Ureter (tissue), 1 donor: Measurements from ENCODE around the gene NFX1. TPM values are rescaled to one million over a fixed set of nuclear protein-coding genes. Genes with fewer than 3 reads are reported as not detected.

Source experiments
- DNase-seq: peaks from one replicate; pipeline ENCODE4 v3.0.0-alpha.2; 2020; ENCODE audit warnings: low spot score
- total RNA-seq: library from RNA; stranded (reverse); gene quantifications from one replicate; pipeline ENCODE4 v1.2.4, GENCODE V29; 2023
- donor health status: DM: yes; HTN: yes; CAD: no.

Gene NFX1
- total RNA-seq, 1 donor from 2014 or later: 50.9 TPM

DNA sequence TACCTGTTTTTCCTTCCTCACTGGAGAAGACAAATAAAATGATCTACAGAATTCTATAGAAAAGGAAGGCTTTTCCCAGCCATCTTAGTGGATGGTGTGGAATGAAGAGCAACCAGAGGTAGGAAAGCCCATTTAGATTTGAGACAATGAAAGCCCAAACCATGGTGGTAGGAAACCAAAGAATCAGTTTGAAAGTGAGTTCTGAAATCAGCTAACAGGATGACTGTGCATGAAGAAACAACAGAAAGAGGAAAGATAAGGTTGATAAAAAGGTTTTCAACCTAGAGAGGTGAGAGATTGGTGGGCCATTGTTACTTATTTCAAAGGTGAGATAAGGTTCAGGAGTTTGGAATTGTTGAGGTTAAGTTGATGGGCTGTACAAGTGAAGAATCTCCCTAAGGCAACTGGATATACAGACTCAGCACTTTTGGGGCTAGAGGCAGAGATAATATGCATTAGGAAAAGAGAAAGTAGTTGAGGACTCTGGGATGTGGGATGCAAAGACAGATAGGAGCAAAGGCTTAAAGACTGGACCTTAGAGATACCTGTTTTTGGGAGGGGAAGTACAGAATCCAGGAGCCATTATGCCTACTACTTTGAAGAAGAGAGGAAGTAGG lies 23.1 kb upstream of the NFX1 start:
- no peak for DNase-seq

DNA sequence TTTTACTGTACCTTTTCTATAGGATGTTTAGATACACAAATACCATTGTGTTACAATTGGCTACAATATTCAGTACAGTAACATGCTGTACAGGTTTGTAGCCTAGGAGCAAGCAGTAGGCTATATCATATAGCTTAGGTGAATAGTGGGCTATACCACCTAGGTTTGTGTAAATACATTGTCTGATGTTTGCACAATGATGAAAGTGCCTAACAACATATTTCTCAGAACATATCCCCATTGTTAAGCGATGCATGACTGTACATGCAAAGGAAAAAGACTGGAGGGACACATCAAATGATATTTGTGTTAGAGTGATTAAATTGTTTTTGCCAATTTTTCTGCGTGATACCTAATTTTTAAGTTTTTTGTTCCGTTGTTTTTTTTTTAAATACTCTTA lies 20.2 kb upstream of the NFX1 start:
- DNase-seq: no peak

DNA sequence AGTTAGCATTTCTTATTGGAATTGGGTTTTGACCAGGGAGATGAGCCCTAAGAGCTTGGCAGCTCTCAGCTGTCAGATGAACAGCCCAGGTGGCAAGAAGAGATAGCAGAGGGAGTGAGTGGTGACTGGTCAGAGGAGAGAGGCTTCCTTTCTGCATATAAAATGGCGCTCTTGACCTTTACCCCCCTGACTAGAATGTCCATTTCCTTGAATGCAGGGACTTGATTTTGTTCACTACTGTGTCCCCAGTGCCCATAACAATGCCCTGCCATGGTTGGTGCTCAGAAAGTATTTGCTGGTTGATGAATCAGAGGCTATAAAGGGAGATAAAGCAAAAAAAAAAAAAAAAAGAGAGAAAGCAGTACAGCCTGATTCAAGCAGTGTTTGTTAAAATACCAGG lies 18.3 kb upstream of the NFX1 start:
- no peak for DNase-seq

DNA sequence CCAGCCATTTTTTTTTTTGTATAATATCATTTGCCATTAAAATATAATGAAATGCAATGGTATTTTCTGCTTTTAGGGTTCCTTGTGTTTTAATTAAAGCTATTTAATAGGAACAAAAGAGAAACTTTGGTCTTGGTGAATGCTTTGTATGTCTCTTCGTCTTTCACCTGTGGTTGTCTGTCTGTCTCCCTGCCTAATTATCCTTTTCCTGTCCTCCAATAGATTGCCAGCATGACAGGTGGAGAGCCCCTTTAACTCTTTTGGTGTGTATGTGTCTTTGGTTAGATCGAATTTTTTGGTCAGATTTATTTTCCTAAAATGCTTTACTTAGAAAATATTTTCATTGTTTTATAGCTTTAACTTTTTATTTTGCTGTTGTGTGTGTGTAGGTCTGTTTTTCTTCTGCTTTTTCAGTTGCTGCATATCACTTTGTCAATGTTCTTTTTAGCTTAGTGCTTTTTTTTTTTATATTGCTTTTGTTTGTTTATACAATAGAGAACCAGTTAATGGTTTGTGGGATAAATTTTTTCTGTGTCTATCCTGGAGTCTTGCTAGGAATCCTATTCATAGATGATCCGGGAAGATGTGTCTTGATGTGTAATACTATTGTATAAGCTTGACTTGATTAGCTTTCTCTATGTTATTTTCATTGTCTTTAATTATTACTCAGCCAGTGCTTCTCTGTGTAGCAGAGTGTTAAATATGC lies 16.9 kb upstream of the NFX1 start:
- no peak for DNase-seq

DNA sequence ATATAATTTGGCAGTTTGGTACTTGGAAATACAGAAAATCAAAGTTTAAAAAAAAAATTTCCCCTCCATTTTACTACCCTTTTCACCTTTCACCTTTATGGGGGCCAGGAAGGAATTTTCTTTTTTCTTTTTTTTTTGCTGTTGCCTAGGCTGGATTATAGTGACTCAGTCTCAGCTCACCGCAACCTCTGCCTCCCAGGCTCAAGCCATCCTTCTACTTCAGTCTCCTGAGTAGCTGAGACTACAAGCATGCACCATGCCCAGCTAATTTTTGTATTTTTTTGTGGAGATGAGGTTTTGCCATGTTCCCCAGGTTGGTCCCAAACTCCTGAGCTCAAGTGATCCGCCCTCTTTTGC lies 16.4 kb upstream of the NFX1 start:
- DNase-seq: no peak

DNA sequence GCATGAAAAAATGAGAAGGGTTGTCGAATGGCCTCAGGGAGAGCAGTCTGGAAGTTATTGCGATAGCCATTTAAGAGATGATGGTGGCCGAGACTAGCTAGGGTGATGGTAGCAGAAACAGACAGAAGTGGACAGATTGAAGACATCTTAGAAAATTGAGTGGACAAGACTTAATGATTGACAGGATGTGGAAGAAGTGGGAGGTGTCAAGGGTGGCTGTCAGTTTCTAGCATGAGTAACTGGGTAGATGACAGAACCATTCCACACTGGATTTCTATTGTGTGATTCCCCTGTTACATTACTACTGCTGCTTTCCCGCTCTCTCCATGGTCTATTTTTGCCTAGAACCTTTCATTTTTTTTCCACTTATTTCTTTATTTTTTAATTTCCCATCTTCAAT lies 12.8 kb upstream of the NFX1 start:
- no peak for DNase-seq

DNA sequence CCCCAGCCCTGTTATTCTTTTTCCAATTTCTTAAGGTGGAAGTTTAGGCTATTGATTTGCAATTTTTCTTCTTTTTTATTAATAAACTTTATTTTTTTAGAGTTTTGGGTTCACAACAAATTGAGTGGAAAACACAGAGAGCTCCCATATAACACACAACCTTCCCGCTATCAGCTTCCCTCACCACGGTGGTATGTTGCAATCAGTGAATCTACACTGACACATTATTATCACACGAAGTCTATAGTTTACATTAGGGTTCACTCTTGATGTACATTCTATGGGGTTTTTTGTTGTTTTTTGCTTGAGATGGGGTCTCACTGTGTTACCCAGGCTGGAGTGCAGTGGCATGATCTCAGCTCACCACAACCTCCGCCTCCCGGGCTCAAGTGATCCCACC lies 4.8 kb upstream of the NFX1 start:
- no peak for DNase-seq

DNA sequence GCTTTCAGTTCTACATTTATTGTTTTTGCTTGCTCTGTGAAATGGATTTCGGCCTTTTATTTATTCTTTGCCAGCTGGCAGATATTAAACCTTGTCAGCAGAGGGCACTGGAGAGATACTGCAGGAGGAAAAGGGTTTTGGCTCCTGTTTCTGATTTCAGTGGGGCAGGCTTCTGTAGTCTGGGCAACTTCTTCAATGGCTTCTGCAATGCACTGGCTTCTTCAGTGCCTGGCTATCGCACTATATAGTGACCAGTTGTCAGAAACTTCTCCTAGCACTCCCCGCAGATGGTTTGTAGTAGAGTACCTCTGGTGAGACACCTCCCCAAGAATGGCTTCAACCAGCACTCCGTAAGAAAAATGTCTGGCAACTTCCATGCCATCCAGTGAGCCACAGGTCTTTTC lies 3.2 kb upstream of the NFX1 start:
- DNase-seq: peak; percentile 52

- no peak for DNase-seq
Observed at GRCh38 chr9:33288235-33288634, 2.1 kb upstream of the NFX1 start.

DNA sequence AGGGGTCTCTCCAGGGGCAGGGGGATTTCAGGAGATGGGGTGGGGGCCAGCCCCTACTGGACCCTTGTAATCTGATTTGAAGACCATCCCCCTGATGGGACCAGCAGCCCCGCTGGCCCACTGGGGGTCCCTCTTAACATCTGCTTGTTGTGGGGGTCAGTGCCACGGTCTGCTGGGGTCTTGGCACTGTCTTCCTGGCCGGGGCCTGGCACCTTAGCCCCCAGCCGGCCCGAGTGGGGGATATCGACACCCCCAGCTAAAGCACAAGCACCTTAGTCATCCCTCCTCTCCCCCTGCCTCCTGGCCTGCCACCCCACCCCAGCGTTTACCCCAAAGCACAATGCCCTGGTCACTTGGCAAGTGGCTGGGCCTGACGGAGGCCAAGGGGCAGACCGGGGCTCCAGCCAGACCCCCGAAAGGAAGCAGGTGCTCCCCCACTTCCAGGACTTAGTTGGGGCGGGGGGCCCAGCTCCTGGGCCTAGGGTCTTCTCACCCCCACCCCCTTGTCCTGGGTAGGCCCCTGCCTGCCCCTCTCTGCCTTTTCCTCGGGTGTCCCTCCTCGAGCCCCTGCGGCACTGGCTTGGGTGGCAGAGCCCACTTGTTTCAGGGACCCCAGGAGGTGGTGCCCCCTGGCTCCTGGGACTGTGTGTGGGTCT lies 1.4 kb upstream of the NFX1 start:
- peak; percentile 45 for DNase-seq

- peak; percentile 60 for DNase-seq
Observed at GRCh38 chr9:33289496-33289895, 820 bp upstream of the NFX1 start.

GRCh38 chr9:33289936-33290246 lies 425 bp upstream of the NFX1 start:
- no peak for DNase-seq

GRCh38 chr9:33291031-33291397 lies 698 bp downstream of the NFX1 start:
- no peak for DNase-seq

DNA sequence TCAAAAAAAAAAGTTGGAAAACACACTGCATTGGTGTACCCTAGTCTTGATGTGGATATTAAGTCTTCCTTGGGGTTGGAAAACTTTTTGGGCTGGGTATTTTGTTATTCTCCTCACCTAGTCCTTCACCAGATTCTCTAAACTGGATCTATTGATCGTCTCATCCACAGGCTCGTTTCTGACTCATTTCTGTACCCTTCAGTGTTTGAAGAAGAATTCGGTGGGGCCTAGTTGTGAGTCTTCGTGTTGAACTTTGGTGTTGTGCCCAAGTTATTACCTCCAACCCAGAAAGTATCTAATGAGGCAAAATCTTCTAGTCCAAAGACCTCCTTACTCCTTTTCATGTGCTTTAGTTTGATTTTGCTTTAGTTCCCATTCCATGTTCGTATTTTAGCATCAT lies 1.6 kb downstream of the NFX1 start:
- DNase-seq: no peak

DNA sequence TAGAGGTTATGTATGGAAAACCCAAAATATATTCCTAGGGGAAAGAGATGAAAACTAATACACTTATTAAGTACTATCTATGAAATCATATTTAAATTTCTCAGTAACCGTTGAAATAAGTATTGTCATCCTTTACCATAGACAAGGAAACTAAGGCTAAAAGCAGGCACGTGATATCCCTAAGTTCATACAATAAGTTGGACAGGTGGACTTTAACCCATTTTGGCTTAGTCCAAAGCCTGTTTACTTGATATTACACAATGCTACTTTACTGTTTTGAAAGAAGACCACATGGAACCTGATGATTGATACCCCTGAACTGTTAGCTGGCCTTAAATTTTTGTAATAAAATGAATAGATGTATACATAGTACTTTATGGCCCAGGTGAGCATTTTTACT lies 3.5 kb downstream of the NFX1 start:
- DNase-seq: no peak

DNA sequence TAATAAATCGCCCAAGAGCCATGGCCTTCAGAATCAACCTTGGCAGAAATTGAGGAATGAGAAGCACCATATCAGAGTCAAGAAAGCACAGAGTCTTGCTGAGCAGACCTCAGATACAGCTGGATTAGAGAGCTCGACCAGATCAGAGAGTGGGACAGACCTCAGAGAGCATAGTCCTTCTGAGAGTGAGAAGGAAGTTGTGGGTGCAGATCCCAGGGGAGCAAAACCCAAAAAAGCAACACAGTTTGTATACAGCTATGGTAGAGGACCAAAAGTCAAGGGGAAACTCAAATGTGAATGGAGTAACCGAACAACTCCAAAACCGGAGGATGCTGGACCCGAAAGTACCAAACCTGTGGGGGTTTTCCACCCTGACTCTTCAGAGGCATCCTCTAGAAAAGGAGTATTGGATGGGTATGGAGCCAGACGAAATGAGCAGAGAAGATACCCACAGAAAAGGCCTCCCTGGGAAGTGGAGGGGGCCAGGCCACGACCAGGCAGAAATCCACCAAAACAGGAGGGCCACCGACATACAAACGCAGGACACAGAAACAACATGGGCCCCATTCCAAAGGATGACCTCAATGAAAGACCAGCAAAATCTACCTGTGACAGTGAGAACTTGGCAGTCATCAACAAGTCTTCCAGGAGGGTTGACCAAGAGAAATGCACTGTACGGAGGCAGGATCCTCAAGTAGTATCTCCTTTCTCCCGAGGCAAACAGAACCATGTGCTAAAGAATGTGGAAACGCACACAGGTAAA lies 4.5 kb downstream of the NFX1 start:
- DNase-seq: no peak

DNA sequence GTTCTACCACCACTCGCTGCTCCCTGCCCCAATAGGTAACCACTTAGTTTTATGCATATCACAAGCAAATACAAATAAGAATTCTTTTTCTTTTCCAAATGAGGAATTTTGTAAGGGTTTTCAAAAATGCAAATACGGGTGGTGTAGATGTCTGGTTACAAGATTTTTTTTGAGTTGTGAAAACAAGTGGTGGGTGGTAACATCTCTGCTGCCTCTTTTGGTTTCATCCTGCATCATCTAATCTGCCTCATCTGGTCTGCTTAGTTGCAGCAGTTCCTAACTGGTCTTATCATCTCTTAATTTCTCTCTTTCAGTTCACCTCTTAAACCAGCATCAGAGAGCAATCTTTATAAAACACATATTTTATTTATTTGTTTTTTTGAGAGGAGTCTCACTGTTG lies 5.3 kb downstream of the NFX1 start:
- DNase-seq: no peak

GRCh38 chr9:33297432-33297831 lies 7.1 kb downstream of the NFX1 start:
- no peak for DNase-seq

DNA sequence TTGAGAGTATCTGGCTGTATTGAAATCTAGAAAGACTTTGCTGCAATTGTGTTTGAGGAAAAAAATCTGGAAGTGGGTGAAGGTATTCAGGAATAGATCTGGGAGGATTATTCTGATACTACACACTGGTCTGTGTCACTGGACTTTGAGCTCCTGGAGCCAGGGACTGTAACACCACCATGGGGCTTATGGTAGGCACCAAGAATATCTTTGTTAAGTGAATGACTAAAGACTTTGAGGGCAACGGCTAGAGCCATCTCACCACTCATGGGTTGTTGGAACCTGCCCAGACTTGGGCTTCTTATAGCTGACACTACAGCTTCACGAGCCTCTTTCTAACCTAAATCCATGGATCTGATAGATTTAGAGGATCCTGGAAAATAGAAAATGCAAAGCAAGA lies 10.2 kb downstream of the NFX1 start:
- DNase-seq: no peak

DNA sequence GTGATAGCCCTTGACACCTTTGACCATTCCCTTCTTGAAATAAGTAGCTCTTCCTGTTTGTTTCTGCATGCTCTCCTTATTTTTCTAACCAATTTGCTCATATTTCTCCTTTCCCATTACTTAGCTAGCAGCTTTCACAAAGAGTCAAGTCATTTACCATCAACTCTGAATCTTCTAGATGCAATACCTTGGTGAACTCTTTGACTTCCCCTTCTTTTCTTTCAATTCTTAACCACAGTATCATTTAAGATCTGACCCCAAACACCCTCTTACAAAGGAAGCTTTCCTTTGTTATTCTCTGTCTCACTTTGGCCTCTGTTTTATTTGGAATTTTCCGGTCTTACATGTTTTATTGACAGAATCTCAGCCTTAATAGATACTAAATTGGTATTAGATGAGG lies 14.0 kb downstream of the NFX1 start:
- DNase-seq: no peak

GRCh38 chr9:33306037-33306436 lies 15.7 kb downstream of the NFX1 start:
- DNase-seq: no peak

DNA sequence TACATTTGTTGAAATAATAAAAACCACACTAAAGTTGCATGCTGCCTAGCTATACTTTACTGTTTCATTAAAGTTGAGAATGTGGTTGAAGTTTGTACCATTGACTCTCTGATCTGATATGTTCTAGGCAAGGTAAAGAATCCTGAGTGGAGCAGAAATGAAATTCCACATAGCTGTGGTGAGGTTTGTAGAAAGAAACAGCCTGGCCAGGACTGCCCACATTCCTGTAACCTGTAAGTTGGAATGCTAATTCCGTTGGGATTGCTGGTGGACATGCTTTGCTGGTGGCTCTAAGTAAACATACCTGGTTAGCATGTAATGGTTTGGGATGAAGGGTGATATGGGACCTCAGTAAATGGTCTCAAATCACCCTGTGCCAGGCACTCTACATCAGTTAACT lies 16.8 kb downstream of the NFX1 start:
- DNase-seq: no peak

GRCh38 chr9:33309903-33310302 lies 19.6 kb downstream of the NFX1 start:
- DNase-seq: no peak
